Middle frontal gyrus (tissue), 1 donor: ENCODE results near the gene ASCC1.
"Not testable (repeated sequence)": the region's sequence is repeated elsewhere in the genome, so short reads cannot be mapped to it uniquely, and the experiment has no call there.

Experiments used
- DNase-seq: peaks from one replicate; pipeline ENCODE4 v3.0.0-alpha.2; 2015; ENCODE audit warnings: low spot score; ENCODE audit errors: extremely low spot score

The ASCC1 gene

GRCh38 chr10:72171175-72171630 lies 44.9 kb downstream of the ASCC1 start:
- DNase-seq: no peak

- DNase-seq: no peak
These were observed 45.3 kb downstream of the ASCC1 start for GRCh38 chr10:72170733-72171132.

GRCh38 chr10:72170263-72170662 lies 45.8 kb downstream of the ASCC1 start:
- no peak for DNase-seq

GRCh38 chr10:72167118-72167517 lies 49.0 kb downstream of the ASCC1 start:
- no peak for DNase-seq

- DNase-seq: no peak
These were observed 51.5 kb downstream of the ASCC1 start for GRCh38 chr10:72164617-72165016.

- no peak for DNase-seq
These were observed 53.1 kb downstream of the ASCC1 start for GRCh38 chr10:72162978-72163377.

GRCh38 chr10:72158176-72158575 lies 57.9 kb downstream of the ASCC1 start:
- DNase-seq: no peak

GRCh38 chr10:72156223-72156622 lies 59.9 kb downstream of the ASCC1 start:
- DNase-seq: no peak

- no peak for DNase-seq
These were observed 63.8 kb downstream of the ASCC1 start for GRCh38 chr10:72152286-72152685.

- DNase-seq: not testable (repeated sequence)
These were observed 65.2 kb downstream of the ASCC1 start for GRCh38 chr10:72150746-72151478.

- DNase-seq: not testable (repeated sequence)
These were observed 68.8 kb downstream of the ASCC1 start for GRCh38 chr10:72147324-72147584.

GRCh38 chr10:72146559-72147323 lies 69.3 kb downstream of the ASCC1 start:
- no peak for DNase-seq

GRCh38 chr10:72146071-72146470 lies 70.0 kb downstream of the ASCC1 start:
- DNase-seq: no peak

GRCh38 chr10:72145657-72146056 lies 70.4 kb downstream of the ASCC1 start:
- no peak for DNase-seq

- no peak for DNase-seq
These were observed 75.2 kb downstream of the ASCC1 start for GRCh38 chr10:72140850-72141249.

GRCh38 chr10:72140174-72140573 lies 75.9 kb downstream of the ASCC1 start:
- no peak for DNase-seq

- DNase-seq: no peak
These were observed 78.5 kb downstream of the ASCC1 start for GRCh38 chr10:72137583-72137982.

- DNase-seq: not testable (repeated sequence)
These were observed 79.9 kb downstream of the ASCC1 start for GRCh38 chr10:72136225-72136624.

- DNase-seq: no peak
These were observed 81.0 kb downstream of the ASCC1 start for GRCh38 chr10:72134785-72135767.

GRCh38 chr10:72133517-72133916 lies 82.6 kb downstream of the ASCC1 start:
- no peak for DNase-seq

GRCh38 chr10:72132854-72133253 lies 83.2 kb downstream of the ASCC1 start:
- no peak for DNase-seq

GRCh38 chr10:72127571-72127970 lies 88.5 kb downstream of the ASCC1 start:
- no peak for DNase-seq
